ENCODE results near the gene MAP2K3.

DNA sequence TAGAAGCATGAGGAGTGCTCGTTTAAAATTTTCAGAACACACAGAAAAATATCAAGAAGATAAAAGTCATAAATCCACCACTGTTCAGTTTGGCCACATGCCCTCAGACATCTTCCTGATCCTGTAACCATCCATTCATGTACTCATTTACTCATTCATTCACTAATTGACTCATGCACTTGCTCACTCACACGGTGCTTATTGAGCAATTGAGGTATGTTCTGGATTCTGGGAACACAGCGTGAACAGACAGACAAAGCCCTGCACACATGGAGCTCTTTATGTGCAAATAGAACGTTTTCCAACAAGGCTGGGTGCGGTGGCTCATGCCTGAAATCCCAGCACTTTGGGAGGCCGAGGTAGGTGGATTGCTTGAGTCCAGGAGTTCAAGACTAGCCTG, 21.1 kb upstream of the MAP2K3 start:
- TF ChIP-seq, protein P1, sequence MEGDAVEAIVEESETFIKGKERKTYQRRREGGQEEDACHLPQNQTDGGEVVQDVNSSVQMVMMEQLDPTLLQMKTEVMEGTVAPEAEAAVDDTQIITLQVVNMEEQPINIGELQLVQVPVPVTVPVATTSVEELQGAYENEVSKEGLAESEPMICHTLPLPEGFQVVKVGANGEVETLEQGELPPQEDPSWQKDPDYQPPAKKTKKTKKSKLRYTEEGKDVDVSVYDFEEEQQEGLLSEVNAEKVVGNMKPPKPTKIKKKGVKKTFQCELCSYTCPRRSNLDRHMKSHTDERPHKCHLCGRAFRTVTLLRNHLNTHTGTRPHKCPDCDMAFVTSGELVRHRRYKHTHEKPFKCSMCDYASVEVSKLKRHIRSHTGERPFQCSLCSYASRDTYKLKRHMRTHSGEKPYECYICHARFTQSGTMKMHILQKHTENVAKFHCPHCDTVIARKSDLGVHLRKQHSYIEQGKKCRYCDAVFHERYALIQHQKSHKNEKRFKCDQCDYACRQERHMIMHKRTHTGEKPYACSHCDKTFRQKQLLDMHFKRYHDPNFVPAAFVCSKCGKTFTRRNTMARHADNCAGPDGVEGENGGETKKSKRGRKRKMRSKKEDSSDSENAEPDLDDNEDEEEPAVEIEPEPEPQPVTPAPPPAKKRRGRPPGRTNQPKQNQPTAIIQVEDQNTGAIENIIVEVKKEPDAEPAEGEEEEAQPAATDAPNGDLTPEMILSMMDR (IDR thresholded peaks at IDR 0.05), result no peak
- TF ChIP-seq POLR2AphosphoS5 (IDR thresholded peaks at IDR 0.05) (no peak), POLR2A (IDR thresholded peaks at IDR 0.05; ENCODE audit: low read depth) (no peak)

Measured in esophagus muscularis mucosa (tissue), 3 donors.